HepG2 (cell line): ENCODE measurements around the gene USP2. TPM values are rescaled to one million over a fixed set of nuclear protein-coding genes. Genes with fewer than 3 reads are reported as not detected.
A peak's percentile ranks its signal among the peaks of the same experiment; 100 is the strongest.

ENCODE experiments used
- ARID2 ChIP-seq: sonication (generic); formaldehyde crosslinking; IDR thresholded peaks from 2 replicates; pipeline ENCODE4 v1.8.1; 2022; ENCODE audit warnings: mild to moderate bottlenecking, missing genetic modification reagents, borderline replicate concordance
- POGZ ChIP-seq: sonication (generic); formaldehyde crosslinking; IDR thresholded peaks from 2 replicates; pipeline ENCODE4 v1.4.0; 2020; ENCODE audit warnings: mild to moderate bottlenecking, missing genetic modification reagents
- POLR2G ChIP-seq: fragments of 200-400 bp; formaldehyde crosslinking; IDR thresholded peaks from 2 replicates; pipeline ENCODE4 v1.6.1; 2018; ENCODE audit warnings: mild to moderate bottlenecking, low read depth, low read length, moderate library complexity
- RFX1 ChIP-seq: fragments of 450-650 bp; IDR thresholded peaks from 2 replicates; pipeline ENCODE4 v1.6.1; 2017
- TCF12 ChIP-seq, 2 experiments: fragments of 450-650 bp in 1 of 2; sonication (generic) in 1 of 2; formaldehyde crosslinking in 1 of 2; IDR thresholded peaks; 2 replicates each; pipeline versions ENCODE4 v1.6.1 to v1.8.0; 2017 to 2022; ENCODE audit warnings: antibody characterized with exemption in 1 of 2, mild to moderate bottlenecking in 1 of 2, missing genetic modification reagents in 1 of 2, moderate library complexity in 1 of 2
- ZNF205 ChIP-seq: IDR thresholded peaks from 2 replicates; pipeline ENCODE4 v1.6.1; 2018; ENCODE audit warnings: missing biosample characterization, missing genetic modification reagents
- ZNF331 ChIP-seq: sonication (generic); formaldehyde crosslinking; IDR thresholded peaks from 2 replicates; pipeline ENCODE4 v1.4.0; 2020; ENCODE audit warnings: missing genetic modification reagents
- ZNF543 ChIP-seq: sonication (generic); formaldehyde crosslinking; IDR thresholded peaks from 2 replicates; pipeline ENCODE4 v1.4.0; 2020; ENCODE audit warnings: mild to moderate bottlenecking, missing genetic modification reagents
- ZNF577 ChIP-seq: sonication (generic); formaldehyde crosslinking; IDR thresholded peaks from 2 replicates; pipeline ENCODE4 v1.4.0; 2020; ENCODE audit warnings: mild to moderate bottlenecking, low read depth, missing genetic modification reagents, borderline replicate concordance
- ZNF605 ChIP-seq: sonication (generic); formaldehyde crosslinking; IDR thresholded peaks from 2 replicates; pipeline ENCODE4 v1.8.0; 2022; ENCODE audit warnings: mild to moderate bottlenecking, missing genetic modification reagents
- ZNF709 ChIP-seq: sonication (generic); formaldehyde crosslinking; IDR thresholded peaks from 2 replicates; pipeline ENCODE4 v1.5.0; 2020; ENCODE audit warnings: mild to moderate bottlenecking, missing genetic modification reagents
- polyA plus RNA-seq, 8 experiments: library from polyadenylated mRNA; depleted of rRNA in 3 of 8; stranded (reverse) in 7 of 8; unstranded in 1 of 8; fragments of >200 nt; fragmentation: Illumina TruSeq in 4 of 8; extraction: Trizol in 4 of 8; gene quantifications; 2 replicates each; pipeline versions ENCODE4 v1.2.1 to v1.2.3, GENCODE V29; 2011 to 2016; ENCODE audit warnings: low read depth in 4 of 8, missing spikeins in 1 of 8, mixed read lengths in 1 of 8; ENCODE audit not compliant: insufficient read depth in 1 of 8
- total RNA-seq, 5 experiments: library from RNA; depleted of rRNA; stranded (reverse); fragments of >200 nt; fragmentation: Illumina TruSeq; extraction: Trizol; gene quantifications; 2 replicates each; pipeline ENCODE4 v1.2.3, GENCODE V29; 2016; ENCODE audit warnings: low read depth in 1 of 5
- TF ChIP-seq, protein P1 (sequence below): sonication (generic); formaldehyde crosslinking; IDR thresholded peaks from 2 replicates; pipeline ENCODE4 v1.4.0; 2020; ENCODE audit warnings: low read depth, missing genetic modification reagents
- TF ChIP-seq, protein P2 (sequence below): sonication (generic); formaldehyde crosslinking; IDR thresholded peaks from 2 replicates; pipeline ENCODE4 v1.5.1; 2020; ENCODE audit warnings: missing genetic modification reagents, mild to moderate bottlenecking, borderline replicate concordance
- TF ChIP-seq, protein P3 (sequence below): sonication (generic); formaldehyde crosslinking; conservative IDR thresholded peaks from 2 replicates; pipeline ENCODE4 v1.4.0; 2020; ENCODE audit warnings: mild to moderate bottlenecking, missing genetic modification reagents, moderate library complexity
- TF ChIP-seq, protein P4 (sequence below): sonication (generic); formaldehyde crosslinking; IDR thresholded peaks from 2 replicates; pipeline ENCODE4 v1.5.0; 2020; ENCODE audit warnings: mild to moderate bottlenecking, missing genetic modification reagents
- TF ChIP-seq, protein P5 (sequence below): conservative IDR thresholded peaks from 2 replicates; pipeline ENCODE4 v1.6.1; 2018; ENCODE audit warnings: missing genetic modification reagents

Gene USP2
- total and polyA plus RNA-seq, 2 of the 13 experiments (the other 11 are each of a cell fraction or from before 2014, with no cell fraction given), result 2.5 to 6.0 TPM

DNA sequence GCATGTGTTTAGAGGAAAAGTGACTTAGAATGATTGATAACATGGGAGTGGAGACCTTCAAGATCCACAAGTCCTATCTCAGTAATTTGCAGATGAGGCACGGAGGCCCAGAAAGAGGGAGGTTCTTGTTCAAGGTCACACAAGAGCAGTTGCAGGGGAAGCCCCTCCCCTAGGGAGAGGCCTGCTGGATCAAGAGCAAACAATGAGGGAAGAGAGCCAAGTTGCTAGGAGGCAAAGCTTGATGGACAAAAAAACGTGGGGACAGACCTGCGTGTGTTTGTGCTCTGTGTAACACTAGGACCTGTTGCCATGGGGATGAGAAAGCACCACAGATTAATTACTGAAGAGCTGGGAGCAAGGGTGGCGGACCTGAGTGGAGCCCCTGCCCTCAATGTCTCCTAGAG lies 28.6 kb downstream of the USP2 start (continued):
- TF ChIP-seq, protein P1, sequence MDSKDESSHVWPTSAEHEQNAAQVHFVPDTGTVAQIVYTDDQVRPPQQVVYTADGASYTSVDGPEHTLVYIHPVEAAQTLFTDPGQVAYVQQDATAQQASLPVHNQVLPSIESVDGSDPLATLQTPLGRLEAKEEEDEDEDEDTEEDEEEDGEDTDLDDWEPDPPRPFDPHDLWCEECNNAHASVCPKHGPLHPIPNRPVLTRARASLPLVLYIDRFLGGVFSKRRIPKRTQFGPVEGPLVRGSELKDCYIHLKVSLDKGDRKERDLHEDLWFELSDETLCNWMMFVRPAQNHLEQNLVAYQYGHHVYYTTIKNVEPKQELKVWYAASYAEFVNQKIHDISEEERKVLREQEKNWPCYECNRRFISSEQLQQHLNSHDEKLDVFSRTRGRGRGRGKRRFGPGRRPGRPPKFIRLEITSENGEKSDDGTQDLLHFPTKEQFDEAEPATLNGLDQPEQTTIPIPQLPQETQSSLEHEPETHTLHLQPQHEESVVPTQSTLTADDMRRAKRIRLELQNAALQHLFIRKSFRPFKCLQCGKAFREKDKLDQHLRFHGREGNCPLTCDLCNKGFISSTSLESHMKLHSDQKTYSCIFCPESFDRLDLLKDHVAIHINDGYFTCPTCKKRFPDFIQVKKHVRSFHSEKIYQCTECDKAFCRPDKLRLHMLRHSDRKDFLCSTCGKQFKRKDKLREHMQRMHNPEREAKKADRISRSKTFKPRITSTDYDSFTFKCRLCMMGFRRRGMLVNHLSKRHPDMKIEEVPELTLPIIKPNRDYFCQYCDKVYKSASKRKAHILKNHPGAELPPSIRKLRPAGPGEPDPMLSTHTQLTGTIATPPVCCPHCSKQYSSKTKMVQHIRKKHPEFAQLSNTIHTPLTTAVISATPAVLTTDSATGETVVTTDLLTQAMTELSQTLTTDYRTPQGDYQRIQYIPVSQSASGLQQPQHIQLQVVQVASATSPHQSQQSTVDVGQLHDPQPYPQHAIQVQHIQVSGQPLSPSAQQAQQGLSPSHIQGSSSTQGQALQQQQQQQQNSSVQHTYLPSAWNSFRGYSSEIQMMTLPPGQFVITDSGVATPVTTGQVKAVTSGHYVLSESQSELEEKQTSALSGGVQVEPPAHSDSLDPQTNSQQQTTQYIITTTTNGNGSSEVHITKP (CRISPR knock-in tag), result no peak
- TF ChIP-seq ZNF577 (no peak), ZNF709 (CRISPR knock-in tag) (no peak), ZNF331 (CRISPR knock-in tag) (peak; percentile 40; the same call in 1 of the 2 replicates), ZNF543 (CRISPR knock-in tag) (no peak), ARID2 (CRISPR knock-in tag) (no peak), ZNF605 (CRISPR knock-in tag) (no peak), TCF12 (IDR thresholded peaks at IDR 0.05) (no peak), TCF12 (CRISPR knock-in tag; IDR thresholded peaks at IDR 0.05) (no peak), POLR2G (no peak), RFX1 (peak; percentile 88), POGZ (CRISPR knock-in tag) (peak; percentile 57), ZNF205 (CRISPR knock-in tag) (peak; percentile 100)
- TF ChIP-seq, protein P2, sequence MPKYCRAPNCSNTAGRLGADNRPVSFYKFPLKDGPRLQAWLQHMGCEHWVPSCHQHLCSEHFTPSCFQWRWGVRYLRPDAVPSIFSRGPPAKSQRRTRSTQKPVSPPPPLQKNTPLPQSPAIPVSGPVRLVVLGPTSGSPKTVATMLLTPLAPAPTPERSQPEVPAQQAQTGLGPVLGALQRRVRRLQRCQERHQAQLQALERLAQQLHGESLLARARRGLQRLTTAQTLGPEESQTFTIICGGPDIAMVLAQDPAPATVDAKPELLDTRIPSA (CRISPR knock-in tag), result no peak
- TF ChIP-seq, protein P3, sequence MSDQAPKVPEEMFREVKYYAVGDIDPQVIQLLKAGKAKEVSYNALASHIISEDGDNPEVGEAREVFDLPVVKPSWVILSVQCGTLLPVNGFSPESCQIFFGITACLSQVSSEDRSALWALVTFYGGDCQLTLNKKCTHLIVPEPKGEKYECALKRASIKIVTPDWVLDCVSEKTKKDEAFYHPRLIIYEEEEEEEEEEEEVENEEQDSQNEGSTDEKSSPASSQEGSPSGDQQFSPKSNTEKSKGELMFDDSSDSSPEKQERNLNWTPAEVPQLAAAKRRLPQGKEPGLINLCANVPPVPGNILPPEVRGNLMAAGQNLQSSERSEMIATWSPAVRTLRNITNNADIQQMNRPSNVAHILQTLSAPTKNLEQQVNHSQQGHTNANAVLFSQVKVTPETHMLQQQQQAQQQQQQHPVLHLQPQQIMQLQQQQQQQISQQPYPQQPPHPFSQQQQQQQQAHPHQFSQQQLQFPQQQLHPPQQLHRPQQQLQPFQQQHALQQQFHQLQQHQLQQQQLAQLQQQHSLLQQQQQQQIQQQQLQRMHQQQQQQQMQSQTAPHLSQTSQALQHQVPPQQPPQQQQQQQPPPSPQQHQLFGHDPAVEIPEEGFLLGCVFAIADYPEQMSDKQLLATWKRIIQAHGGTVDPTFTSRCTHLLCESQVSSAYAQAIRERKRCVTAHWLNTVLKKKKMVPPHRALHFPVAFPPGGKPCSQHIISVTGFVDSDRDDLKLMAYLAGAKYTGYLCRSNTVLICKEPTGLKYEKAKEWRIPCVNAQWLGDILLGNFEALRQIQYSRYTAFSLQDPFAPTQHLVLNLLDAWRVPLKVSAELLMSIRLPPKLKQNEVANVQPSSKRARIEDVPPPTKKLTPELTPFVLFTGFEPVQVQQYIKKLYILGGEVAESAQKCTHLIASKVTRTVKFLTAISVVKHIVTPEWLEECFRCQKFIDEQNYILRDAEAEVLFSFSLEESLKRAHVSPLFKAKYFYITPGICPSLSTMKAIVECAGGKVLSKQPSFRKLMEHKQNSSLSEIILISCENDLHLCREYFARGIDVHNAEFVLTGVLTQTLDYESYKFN (CRISPR knock-in tag), result peak; percentile 58
- TF ChIP-seq, protein P4, sequence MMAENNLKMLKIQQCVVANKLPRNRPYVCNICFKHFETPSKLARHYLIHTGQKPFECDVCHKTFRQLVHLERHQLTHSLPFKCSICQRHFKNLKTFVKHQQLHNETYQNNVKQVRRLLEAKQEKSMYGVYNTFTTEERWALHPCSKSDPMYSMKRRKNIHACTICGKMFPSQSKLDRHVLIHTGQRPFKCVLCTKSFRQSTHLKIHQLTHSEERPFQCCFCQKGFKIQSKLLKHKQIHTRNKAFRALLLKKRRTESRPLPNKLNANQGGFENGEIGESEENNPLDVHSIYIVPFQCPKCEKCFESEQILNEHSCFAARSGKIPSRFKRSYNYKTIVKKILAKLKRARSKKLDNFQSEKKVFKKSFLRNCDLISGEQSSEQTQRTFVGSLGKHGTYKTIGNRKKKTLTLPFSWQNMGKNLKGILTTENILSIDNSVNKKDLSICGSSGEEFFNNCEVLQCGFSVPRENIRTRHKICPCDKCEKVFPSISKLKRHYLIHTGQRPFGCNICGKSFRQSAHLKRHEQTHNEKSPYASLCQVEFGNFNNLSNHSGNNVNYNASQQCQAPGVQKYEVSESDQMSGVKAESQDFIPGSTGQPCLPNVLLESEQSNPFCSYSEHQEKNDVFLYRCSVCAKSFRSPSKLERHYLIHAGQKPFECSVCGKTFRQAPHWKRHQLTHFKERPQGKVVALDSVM (CRISPR knock-in tag), result peak; percentile 99
- TF ChIP-seq, protein P5, sequence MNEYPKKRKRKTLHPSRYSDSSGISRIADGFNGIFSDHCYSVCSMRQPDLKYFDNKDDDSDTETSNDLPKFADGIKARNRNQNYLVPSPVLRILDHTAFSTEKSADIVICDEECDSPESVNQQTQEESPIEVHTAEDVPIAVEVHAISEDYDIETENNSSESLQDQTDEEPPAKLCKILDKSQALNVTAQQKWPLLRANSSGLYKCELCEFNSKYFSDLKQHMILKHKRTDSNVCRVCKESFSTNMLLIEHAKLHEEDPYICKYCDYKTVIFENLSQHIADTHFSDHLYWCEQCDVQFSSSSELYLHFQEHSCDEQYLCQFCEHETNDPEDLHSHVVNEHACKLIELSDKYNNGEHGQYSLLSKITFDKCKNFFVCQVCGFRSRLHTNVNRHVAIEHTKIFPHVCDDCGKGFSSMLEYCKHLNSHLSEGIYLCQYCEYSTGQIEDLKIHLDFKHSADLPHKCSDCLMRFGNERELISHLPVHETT (CRISPR knock-in tag), result no peak
